Transverse colon (tissue), 4 donors: ENCODE measurements around the gene CEBPA.

Experiments used
- CTCF ChIP-seq, 5 experiments: fragments of 200-600 bp in 3 of 5; fragments of 450-650 bp in 2 of 5; sonication (generic) in 3 of 5; IDR thresholded peaks; 1 replicate in 2 of 5; 2 replicates in 3 of 5; pipeline ENCODE4 v1.5.1; 2016 to 2017; ENCODE audit warnings: antibody characterized with exemption in 5 of 5, inconsistent platforms in 3 of 5, mild to moderate bottlenecking in 2 of 5, moderate library complexity in 1 of 5
- POLR2AphosphoS5 ChIP-seq, 3 donors: sonication (generic); formaldehyde crosslinking; IDR thresholded peaks; one replicate each; pipeline ENCODE4 v1.6.1; 2016; ENCODE audit warnings: antibody characterized with exemption in 3 of 3

- no peak for TF ChIP-seq CTCF (IDR thresholded peaks at IDR 0.05)
- TF ChIP-seq POLR2AphosphoS5 (IDR thresholded peaks at IDR 0.05) = no peak
These were observed 40.7 kb downstream of the CEBPA start for GRCh38 chr19:33261511-33262189.
